Endothelial cell of umbilical vein (primary cell): ENCODE measurements around the gene FOXP1. TPM values are rescaled to one million over a fixed set of nuclear protein-coding genes. Genes with fewer than 3 reads are reported as not detected.

ENCODE experiments used
- BruUV-seq: library from RNA; stranded (reverse); fragments of 400-500 nt; replicated peaks from 2 replicates; lab custom pipeline; 2021; lab: Mats Ljungman, UMichigan
- CTCF ChIA-PET: fragments of 300-600, 350-600 bp; sonication (Branson Sonifier 250); formaldehyde crosslinking; loops from one replicate; lab custom pipeline; 2021; ENCODE audit warnings: antibody characterized with exemption, inconsistent platforms; lab: Charles Lee
- POLR2A ChIA-PET: fragments of 300-600, 350-600 bp; sonication (Branson Sonifier 250); formaldehyde crosslinking; loops from one replicate; lab custom pipeline; 2021; ENCODE audit warnings: antibody characterized with exemption, inconsistent platforms; lab: Charles Lee
- DNase-seq: peaks from one replicate; pipeline ENCODE4 v3.0.0-alpha.2; 2011; ENCODE audit warnings: low read depth, low spot score
- FAIRE-seq: peaks from 2 replicates; lab custom pipeline; 2011; peaks lifted over from hg19 to GRCh38; lab: Jason Lieb, UNC
- H2AFZ ChIP-seq: 2 replicates; pipeline ENCODE4 v1.6.0; 2012; ENCODE audit warnings: low read depth, low read length, control low read depth, inconsistent platforms
- H3K27ac ChIP-seq: 2 replicates; pipeline ENCODE4 v1.5.1; 2011; ENCODE audit warnings: low read depth, mild to moderate bottlenecking, control low read depth, low read length, moderate library complexity; ENCODE audit not compliant: insufficient read depth
- H3K27me3 ChIP-seq, 2 experiments: 2 replicates each; pipeline versions ENCODE4 v1.6.0 to v1.6.1; 2011; ENCODE audit warnings: low read length in 2 of 2, mixed read lengths in 1 of 2; ENCODE audit not compliant: control insufficient read depth in 2 of 2, insufficient read depth in 2 of 2
- H3K36me3 ChIP-seq, 2 experiments: 2 replicates in 1 of 2; 3 replicates in 1 of 2; pipeline ENCODE4 v1.5.1; 2011; ENCODE audit warnings: low read length in 2 of 2, mild to moderate bottlenecking in 1 of 2, moderate library complexity in 1 of 2; ENCODE audit not compliant: control insufficient read depth in 2 of 2, insufficient read depth in 2 of 2; ENCODE audit errors: extremely low read depth in 1 of 2
- H3K4me1 ChIP-seq: 3 replicates; pipeline ENCODE4 v1.5.1; 2011; ENCODE audit warnings: mild to moderate bottlenecking, low read length; ENCODE audit not compliant: control insufficient read depth, insufficient read depth; ENCODE audit errors: extremely low read depth
- H3K4me2 ChIP-seq: 2 replicates; pipeline ENCODE4 v1.6.1; 2011; ENCODE audit warnings: low read length, control low read depth, mixed read lengths; ENCODE audit not compliant: insufficient read depth
- H3K4me3 ChIP-seq, 3 experiments: fragments of 200-600 bp in 1 of 3; sonication (generic), shearing (Covaris generic) in 1 of 3; replicated peaks in 1 of 3; 2 replicates each; pipeline ENCODE4 v1.5.1; 2011 to 2016; ENCODE audit warnings: control low read depth in 3 of 3, low read length in 3 of 3, mild to moderate bottlenecking in 2 of 3, inconsistent platforms in 1 of 3, low read depth in 1 of 3, moderate library complexity in 1 of 3; ENCODE audit not compliant: insufficient read depth in 1 of 3
- H3K79me2 ChIP-seq: 2 replicates; pipeline ENCODE4 v1.6.0; 2012; ENCODE audit warnings: low read length, inconsistent platforms; ENCODE audit not compliant: control insufficient read depth, insufficient read depth
- H3K9ac ChIP-seq: replicated peaks from 2 replicates; pipeline ENCODE3; 2011; ENCODE audit warnings: low read length, control low read depth; ENCODE audit not compliant: insufficient read depth; ENCODE audit errors: extremely low read depth
- H3K9me1 ChIP-seq: replicated peaks from 3 replicates; pipeline ENCODE4 v1.6.0; 2011; ENCODE audit warnings: mild to moderate bottlenecking, low read length; ENCODE audit not compliant: control insufficient read depth, insufficient read depth; ENCODE audit errors: extremely low read depth
- H3K9me3 ChIP-seq: replicated peaks from 2 replicates; pipeline ENCODE4 v1.5.1; 2012; ENCODE audit warnings: low read length, inconsistent platforms; ENCODE audit not compliant: control insufficient read depth, insufficient read depth
- H4K20me1 ChIP-seq: replicated peaks from 2 replicates; pipeline ENCODE3; 2011; ENCODE audit warnings: mild to moderate bottlenecking, low read length; ENCODE audit not compliant: control insufficient read depth, insufficient read depth; ENCODE audit errors: extremely low read depth
- EZH2 ChIP-seq: IDR thresholded peaks from 2 replicates; pipeline ENCODE4 v1.6.1; 2012; ENCODE audit warnings: borderline replicate concordance, low read depth, mild to moderate bottlenecking, moderate library complexity, low read length, inconsistent platforms; ENCODE audit not compliant: severe bottlenecking
- FOS ChIP-seq: IDR thresholded peaks from 2 replicates; pipeline ENCODE4 v1.6.1; 2011; ENCODE audit warnings: mild to moderate bottlenecking, low read length, moderate library complexity, borderline replicate concordance; ENCODE audit not compliant: insufficient read depth
- GATA2 ChIP-seq: IDR thresholded peaks from 2 replicates; pipeline ENCODE4 v1.7.0; 2011; ENCODE audit warnings: low read depth, mild to moderate bottlenecking, moderate library complexity, mixed read lengths, low read length; ENCODE audit not compliant: insufficient read length, insufficient read depth
- JUN ChIP-seq: IDR thresholded peaks from 2 replicates; pipeline ENCODE4 v1.6.1; 2011; ENCODE audit warnings: borderline replicate concordance, low read depth; ENCODE audit not compliant: insufficient read length, insufficient read depth
- MAX ChIP-seq: IDR thresholded peaks from 2 replicates; pipeline ENCODE4 v1.6.1; 2011; ENCODE audit not compliant: insufficient read depth, insufficient read length
- MYC ChIP-seq: IDR thresholded peaks from one replicate; pipeline ENCODE4 v1.6.1; 2011; ENCODE audit warnings: mild to moderate bottlenecking, low read depth, low read length
- POLR2A ChIP-seq: IDR thresholded peaks from 2 replicates; pipeline ENCODE4 v1.6.1; 2012; ENCODE audit warnings: low read depth, mild to moderate bottlenecking, control low read depth, low read length
- POLR2AphosphoS5 ChIP-seq: IDR thresholded peaks from 2 replicates; pipeline ENCODE4 v1.6.1; 2012; ENCODE audit warnings: low read depth, mild to moderate bottlenecking, control low read depth, low read length, moderate library complexity; ENCODE audit not compliant: insufficient read depth
- dilution Hi-C: fragments of 300-500 bp; cut with MboI; formaldehyde crosslinking; loops from one replicate; pipeline ENCODE4 v1.15.0; 2019; ENCODE audit warnings: low sequenced_read_pairs; ENCODE audit not compliant: extremely low pct_ligation_motif_present
- intact Hi-C: fragments of 100-400 bp; cut with micrococcal nuclease; formaldehyde crosslinking; loops from one replicate; pipeline ENCODE4 v1.10.0; 2022
- polyA plus RNA-seq, 4 experiments: library from polyadenylated mRNA; depleted of rRNA in 3 of 4; stranded (reverse) in 3 of 4; unstranded in 1 of 4; fragments of >200 nt; gene quantifications; 2 replicates each; pipeline versions ENCODE4 v1.2.1 to v1.2.3, GENCODE V29; 2011 to 2012; ENCODE audit warnings: missing spikeins in 1 of 4
- total RNA-seq: library from RNA; stranded (reverse); gene quantifications from 2 replicates; pipeline ENCODE4 v1.2.3, GENCODE V29; 2021
- TF ChIP-seq, protein P1 (sequence below), 2 donors: IDR thresholded peaks; 1 replicate in 1 of 2; 2 replicates in 1 of 2; pipeline ENCODE4 v1.5.1; 2011; ENCODE audit warnings: low read length in 2 of 2, mild to moderate bottlenecking in 2 of 2, moderate library complexity in 2 of 2, control low read depth in 1 of 2, inconsistent platforms in 1 of 2, low read depth in 1 of 2; ENCODE audit not compliant: insufficient read depth in 1 of 2; ENCODE audit errors: extremely low read depth in 1 of 2

Gene FOXP1
- total and polyA plus RNA-seq, 2 donors (not counting 3 experiments of a cell fraction or from before 2014, with no cell fraction given), result 41.0 to 107 TPM

DNA sequence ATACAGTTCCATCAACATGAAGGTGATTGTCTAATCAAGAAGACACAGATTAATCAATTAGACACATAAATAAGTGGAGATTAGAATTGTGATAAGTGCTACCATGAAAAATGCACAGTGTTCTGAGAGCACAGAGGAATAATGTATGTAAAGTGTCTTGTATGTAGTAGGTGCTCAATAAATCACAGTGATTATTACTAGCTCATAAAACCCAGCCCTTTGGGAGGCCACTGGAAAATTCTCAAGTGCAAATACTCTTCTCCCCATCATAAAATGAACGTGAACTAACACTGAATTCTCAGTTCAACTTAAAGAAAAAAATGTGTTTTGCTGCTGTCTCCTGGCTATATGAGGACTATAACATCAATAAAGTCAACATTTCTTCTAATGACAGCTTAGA lies 368.2 kb downstream of the FOXP1 start:
- ChIA-PET CTCF (interaction anchor here (0.6 to 1.2 kb wide), 3 partner anchors 10 to 57 kb away, joined by 3 read pairs; no protein-coding TSS in a partner anchor), POLR2A (no interaction called here)
- no peak overlapping the region for H2AFZ ChIP-seq
- TF ChIP-seq MYC, result no peak
- no peak for TF ChIP-seq EZH2
- TF ChIP-seq, protein P1, sequence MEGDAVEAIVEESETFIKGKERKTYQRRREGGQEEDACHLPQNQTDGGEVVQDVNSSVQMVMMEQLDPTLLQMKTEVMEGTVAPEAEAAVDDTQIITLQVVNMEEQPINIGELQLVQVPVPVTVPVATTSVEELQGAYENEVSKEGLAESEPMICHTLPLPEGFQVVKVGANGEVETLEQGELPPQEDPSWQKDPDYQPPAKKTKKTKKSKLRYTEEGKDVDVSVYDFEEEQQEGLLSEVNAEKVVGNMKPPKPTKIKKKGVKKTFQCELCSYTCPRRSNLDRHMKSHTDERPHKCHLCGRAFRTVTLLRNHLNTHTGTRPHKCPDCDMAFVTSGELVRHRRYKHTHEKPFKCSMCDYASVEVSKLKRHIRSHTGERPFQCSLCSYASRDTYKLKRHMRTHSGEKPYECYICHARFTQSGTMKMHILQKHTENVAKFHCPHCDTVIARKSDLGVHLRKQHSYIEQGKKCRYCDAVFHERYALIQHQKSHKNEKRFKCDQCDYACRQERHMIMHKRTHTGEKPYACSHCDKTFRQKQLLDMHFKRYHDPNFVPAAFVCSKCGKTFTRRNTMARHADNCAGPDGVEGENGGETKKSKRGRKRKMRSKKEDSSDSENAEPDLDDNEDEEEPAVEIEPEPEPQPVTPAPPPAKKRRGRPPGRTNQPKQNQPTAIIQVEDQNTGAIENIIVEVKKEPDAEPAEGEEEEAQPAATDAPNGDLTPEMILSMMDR (IDR thresholded peaks at IDR 0.05; ENCODE audit: extremely low read depth in 1 of 2, insufficient read depth in 1 of 2, low read depth in 1 of 2, low read length in 2 of 2), result no peak
- no peak for DNase-seq
- no peaks in the 10 kb centered on the region for H3K9me3 ChIP-seq
- H3K9me1 ChIP-seq, result no peaks in the 10 kb centered on the region
- dilution Hi-C loops, result no loop called here
- intact Hi-C loops, result no loop called here
- H4K20me1 ChIP-seq, result no peaks in the 10 kb centered on the region
- H3K4me1 ChIP-seq, result no peaks in the 10 kb centered on the region
- H3K27ac ChIP-seq, result no peak overlapping the region
- H3K27me3 ChIP-seq, result no peaks in the 10 kb centered on the region
- H3K79me2 ChIP-seq, result no peaks in the 10 kb centered on the region
- no peak overlapping the region for H3K4me2 ChIP-seq
- BruUV-seq, result no TSS peak
- FAIRE-seq, result no peak
- no peaks in the 10 kb centered on the region for H3K36me3 ChIP-seq
- H3K9ac ChIP-seq, result no peak overlapping the region
- H3K4me3 ChIP-seq, result no peak overlapping the region

GRCh38 chr3:71214797-71215196 lies 368.7 kb downstream of the FOXP1 start:
- H2AFZ ChIP-seq, result no peak overlapping the region
- intact Hi-C loops (no loop called here), dilution Hi-C loops (no loop called here)
- no peaks in the 10 kb centered on the region for H3K27me3 ChIP-seq
- no peak for DNase-seq
- H3K4me1 ChIP-seq, result no peaks in the 10 kb centered on the region
- H3K36me3 ChIP-seq, result no peaks in the 10 kb centered on the region
- no peaks in the 10 kb centered on the region for H3K79me2 ChIP-seq
- H4K20me1 ChIP-seq, result no peaks in the 10 kb centered on the region
- BruUV-seq, result no TSS peak
- no peaks in the 10 kb centered on the region for H3K9me1 ChIP-seq
- ChIA-PET CTCF (interaction anchor here (0.6 to 1.2 kb wide), 2 partner anchors 43 to 56 kb away, joined by 3 read pairs; no protein-coding TSS in a partner anchor), POLR2A (no interaction called here)
- H3K4me3 ChIP-seq, result no peak overlapping the region
- FAIRE-seq, result no peak
- no peak overlapping the region for H3K9ac ChIP-seq
- H3K4me2 ChIP-seq, result no peak overlapping the region
- no peaks in the 10 kb centered on the region for H3K9me3 ChIP-seq
- no peak overlapping the region for H3K27ac ChIP-seq
- TF ChIP-seq GATA2 (no peak), POLR2A (no peak), JUN (no peak), MYC (no peak), EZH2 (no peak), FOS (no peak), MAX (no peak), POLR2AphosphoS5 (no peak)
- TF ChIP-seq, protein P1 (IDR thresholded peaks at IDR 0.05; ENCODE audit: extremely low read depth in 1 of 2, insufficient read depth in 1 of 2, low read depth in 1 of 2, low read length in 2 of 2), result no peak
